NCI-H187 treated with DMSO at 0.1 percent for 48 hours (cell line): ENCODE data around the gene PLXNA4.

Experiments
- DNase-seq: peaks from one replicate; lab custom pipeline; 2025; lab: John Stamatoyannopoulos, UW

The PLXNA4 gene

GRCh38 chr7:132531562-132531961 lies 44.7 kb downstream of the PLXNA4 start:
- DNase-seq, result no peak

DNA sequence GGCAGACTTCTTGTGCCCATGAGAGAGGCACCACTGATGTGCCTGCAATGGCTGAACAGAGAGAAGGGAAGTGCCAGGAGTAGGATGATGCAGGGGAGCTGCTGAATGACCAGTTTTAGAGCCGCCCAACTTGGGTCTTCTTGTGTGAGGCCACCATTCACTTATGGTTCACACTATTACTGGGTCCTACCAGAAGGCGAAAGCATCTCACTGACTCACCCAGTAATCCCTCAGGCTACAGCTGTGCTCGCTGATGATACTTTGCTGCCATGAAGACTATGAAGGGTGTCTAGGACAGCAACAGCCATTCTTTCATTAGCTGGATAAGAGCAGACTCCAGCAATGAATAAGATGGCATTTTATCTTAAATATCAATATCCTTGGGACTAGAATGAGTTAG lies 47.6 kb downstream of the PLXNA4 start:
- DNase-seq, result no peak

DNA sequence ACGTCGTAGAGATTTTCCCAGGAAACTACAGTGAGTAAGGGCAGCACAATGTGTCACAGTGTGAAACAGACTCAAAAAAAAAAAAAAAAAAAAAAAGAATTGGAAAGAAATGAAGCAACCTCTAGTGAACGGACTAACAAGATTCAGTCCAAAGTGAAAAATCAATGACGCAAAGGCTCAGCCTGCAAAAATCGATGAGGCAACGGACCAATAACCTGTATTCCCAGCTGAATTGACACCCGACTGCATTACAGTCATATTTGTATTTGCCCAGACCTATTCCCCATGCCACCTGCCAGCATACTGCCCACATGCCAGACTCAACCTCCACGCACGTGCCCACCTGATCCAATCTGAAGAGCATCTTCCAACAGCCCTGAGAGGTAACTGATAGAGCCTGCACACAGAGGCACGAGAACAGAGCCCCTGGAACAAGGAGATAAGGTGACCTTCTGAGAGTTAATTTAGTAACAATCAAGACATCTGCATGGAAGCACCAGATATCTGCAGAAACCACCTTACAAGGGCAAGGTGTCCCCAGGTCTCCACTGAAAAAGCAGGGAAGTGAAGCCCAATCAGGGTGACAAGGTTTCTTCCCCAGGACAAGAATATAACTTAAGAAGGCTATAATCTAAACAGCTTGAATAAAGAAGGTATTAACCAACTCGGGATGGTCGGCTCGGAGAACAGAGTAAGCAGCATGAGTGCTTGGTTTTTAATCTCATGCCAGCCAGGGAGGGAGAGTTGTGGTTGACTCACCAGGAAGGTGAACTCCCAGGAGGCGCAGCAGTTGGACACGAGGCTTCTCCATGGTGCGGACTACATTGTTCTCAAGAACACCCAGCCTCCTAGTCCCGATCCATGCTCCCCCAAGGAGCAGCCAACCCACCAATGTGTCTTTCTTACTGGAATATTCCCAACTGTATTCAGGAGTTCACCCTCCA lies 48.5 kb downstream of the PLXNA4 start:
- no peak for DNase-seq

DNA sequence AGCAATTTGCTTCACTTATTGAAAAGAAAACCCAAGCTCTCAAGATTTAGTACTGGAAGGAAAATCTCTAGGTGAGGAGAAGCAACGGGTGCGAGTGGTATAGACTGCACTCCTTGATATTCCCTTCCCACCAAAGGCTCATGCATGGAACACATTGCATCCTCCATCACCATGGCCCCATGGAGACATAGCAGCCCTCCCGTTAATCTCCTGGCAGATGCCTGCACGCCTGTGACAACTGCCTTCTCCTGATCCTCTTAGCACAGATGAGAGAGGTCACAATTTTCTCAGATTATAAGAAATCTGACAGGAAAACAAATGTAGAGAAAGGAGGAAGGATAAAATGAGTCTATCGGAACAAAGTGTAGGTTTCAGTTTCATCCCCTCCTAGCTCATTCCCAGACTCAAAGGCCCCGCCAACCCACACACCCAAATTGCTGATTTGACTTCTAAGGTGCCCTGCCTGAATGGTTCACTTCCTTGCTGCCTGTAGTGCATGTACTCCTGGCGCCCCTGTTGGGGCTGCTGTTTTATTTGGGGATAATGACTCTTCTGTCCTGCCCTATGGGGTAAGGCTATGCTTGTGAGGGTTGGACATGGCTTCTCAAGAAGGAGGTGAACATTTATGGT lies 50.0 kb downstream of the PLXNA4 start:
- no peak for DNase-seq

- no peak for DNase-seq
Observed at GRCh38 chr7:132521423-132521822, 54.8 kb downstream of the PLXNA4 start.

DNA sequence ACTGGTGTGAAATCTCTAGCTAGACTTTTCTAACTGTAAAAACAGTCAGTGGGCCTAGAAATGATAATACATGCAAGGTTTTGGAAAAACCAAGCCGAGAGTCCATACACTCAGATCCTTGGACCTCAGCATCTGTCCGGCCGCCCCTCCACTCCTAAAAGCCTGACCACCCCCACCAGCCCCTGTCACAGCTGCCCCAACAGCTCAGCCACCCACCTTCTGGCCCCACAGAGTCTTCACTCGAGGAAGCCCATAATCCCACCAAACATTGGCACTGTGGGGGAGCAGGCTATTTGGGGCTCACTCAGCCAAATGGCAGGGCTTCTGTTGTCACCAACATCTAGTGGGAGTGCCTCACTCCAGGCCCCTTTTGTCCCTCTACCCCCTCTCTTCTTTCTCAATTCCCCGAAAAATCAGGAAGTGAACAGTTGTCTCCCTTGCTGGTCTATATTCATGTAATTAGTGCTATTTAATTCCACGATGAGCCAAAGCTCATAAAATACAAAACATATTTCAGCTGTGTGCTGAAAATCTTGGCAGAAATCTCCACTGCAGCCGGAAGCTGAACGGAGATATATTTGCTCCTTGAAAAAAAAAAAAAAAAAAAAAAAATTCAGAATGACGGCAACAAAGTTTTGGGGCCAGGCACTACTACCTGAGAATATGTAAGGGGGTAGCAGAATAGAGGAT lies 55.5 kb downstream of the PLXNA4 start:
- DNase-seq, result no peak

GRCh38 chr7:132519936-132520335 lies 56.3 kb downstream of the PLXNA4 start:
- DNase-seq, result no peak

DNA sequence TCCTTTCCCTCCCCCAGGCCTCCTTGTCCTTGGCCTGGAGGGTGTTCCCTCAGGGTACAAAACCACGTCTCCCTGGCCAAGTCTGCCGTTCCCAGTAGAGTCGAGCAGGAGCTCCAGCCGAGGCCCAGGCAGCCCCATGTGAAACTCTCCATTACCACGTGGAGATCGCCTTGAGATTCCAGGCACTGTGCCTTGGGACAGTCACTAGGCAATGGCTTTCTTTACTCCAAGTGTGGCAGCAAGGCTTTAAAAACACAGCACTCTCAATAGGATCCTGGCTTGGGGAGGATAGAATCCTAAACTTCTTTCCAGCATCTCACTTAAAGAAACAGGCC lies 57.5 kb downstream of the PLXNA4 start:
- no peak for DNase-seq

GRCh38 chr7:132518102-132518838 lies 58.0 kb downstream of the PLXNA4 start:
- DNase-seq, result no peak

- DNase-seq, result no peak
Observed at GRCh38 chr7:132516042-132516840, 60.0 kb downstream of the PLXNA4 start.

DNA sequence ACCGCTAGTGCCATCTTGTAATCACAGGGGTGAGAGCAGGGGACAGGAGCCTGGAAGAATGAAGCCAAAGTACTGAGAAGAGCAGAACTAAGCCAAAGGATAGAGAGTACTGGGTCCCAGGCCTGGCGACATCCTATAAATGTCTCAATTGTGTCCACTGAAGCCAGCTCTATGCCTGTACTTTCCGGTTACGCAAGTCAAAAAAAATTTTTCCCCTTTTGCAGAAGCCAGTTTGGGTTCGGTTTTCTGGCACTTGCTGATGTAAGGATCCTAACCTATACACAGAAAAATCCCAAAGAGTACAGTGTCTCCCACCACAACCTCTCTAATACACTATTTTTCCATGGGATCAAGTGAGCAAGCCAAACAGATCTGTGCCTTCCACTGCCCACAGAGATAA lies 61.1 kb downstream of the PLXNA4 start:
- no peak for DNase-seq

GRCh38 chr7:132514430-132514829 lies 61.8 kb downstream of the PLXNA4 start:
- DNase-seq, result no peak

GRCh38 chr7:132511921-132512320 lies 64.3 kb downstream of the PLXNA4 start:
- no peak for DNase-seq

GRCh38 chr7:132511387-132511786 lies 64.9 kb downstream of the PLXNA4 start:
- no peak for DNase-seq

DNA sequence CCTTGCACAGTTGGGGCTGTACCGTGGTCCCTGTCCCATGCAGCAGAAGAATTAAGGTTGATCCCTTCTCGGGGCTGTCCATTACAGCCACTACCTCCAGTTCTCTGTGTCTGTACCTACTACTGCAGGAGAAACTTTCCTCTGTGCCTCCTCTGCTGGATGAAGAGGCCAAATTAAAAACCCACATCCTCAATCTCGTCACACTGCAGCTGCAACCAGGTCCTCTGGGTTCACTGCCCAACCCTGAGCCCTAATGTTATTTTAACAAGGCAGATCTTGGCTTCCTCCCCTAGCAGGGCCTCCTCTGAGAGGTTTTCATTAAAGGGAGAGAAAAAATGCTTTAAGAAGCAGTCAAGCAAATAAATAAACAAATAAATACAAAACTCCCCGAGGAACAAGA lies 66.6 kb downstream of the PLXNA4 start:
- DNase-seq, result no peak

DNA sequence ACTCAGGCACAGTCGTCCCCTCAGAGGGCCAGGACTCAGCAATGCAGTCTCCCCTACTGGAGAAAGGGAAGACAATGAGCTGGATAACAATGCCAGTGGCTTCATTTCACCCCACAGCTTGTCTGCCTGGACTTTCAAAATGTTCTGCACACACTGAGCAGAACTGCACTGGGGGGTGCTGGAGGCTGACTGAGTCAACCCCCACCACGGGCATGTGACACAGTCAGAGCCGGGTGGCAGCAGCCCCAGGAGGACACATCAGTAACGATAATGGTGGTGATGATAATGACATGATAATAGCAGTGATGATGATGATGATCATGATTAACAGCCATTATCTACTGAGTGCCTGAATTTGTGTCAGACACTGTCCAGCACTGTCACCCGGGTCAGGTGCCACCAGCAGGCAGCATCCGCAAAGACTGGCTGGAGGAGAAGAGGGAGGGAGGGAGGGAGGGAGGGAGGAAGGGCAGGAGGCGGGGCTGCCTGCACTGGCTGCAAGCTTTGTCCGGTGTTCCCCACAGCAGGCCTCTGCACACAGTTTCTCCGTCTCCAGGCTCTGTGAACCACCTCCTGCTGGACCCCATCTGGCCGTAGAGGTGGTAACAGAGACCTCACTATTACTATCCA lies 67.4 kb downstream of the PLXNA4 start:
- no peak for DNase-seq

DNA sequence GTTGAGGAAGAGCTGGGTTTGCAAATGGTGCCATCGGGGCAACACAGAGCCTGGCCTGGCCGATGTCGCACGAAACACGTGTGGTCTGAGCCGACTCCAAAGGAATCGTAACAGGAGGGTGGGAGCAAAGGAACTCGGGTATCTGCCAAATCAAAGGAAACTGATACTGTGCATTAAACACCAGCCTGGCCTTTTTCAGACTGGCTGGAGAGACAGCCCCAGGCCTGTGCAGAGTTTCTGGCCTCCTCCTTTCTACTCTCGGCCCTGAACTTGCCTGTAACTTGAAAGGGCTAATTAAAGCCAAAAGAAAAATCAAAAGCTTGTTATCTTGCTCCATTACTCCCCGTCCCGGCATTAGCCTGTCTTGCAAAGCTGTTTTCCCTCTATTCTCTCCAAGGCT lies 71.4 kb downstream of the PLXNA4 start:
- DNase-seq, result no peak

- DNase-seq, result no peak
Observed at GRCh38 chr7:132504071-132504470, 72.2 kb downstream of the PLXNA4 start.

DNA sequence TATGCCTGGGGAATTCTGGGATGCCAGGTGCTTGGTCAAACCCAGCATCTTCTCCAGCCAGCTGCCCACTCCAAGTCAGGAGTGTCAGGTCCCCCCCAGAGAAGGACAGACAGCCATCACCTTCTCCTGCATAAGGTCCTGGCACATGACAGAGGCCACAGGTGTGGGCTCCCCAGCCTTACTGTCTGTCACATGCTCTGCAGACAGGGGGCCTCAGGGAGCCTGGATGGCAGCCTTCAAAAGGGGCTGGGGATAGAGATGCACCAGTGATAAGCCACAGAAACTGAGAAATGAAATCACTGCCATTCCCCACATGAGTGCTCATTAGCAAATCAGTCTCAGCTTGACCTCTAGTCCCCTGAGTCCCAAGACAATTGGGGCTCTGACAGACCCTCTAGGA lies 72.9 kb downstream of the PLXNA4 start:
- no peak for DNase-seq

GRCh38 chr7:132501956-132502355 lies 74.3 kb downstream of the PLXNA4 start:
- DNase-seq, result no peak
